Fibroblast of lung (primary cell): Measurements from ENCODE around the gene LGALS8. TPM values are rescaled to one million over a fixed set of nuclear protein-coding genes. Genes with fewer than 3 reads are reported as not detected.
A peak's percentile ranks its signal among the peaks of the same experiment; 100 is the strongest.
"Not testable (repeated sequence)": the region's sequence is repeated elsewhere in the genome, so short reads cannot be mapped to it uniquely, and the experiment has no call there.

ENCODE experiments used
- DNase-seq, 2 donors: peaks; one replicate each; pipeline versions ENCODE4 v3.0.0 to v3.0.0-alpha.2; 2010; ENCODE audit warnings: low read depth in 2 of 2
- H2AFZ ChIP-seq: 2 replicates; pipeline ENCODE4 v1.5.1; 2012; ENCODE audit warnings: low read length, control low read depth, inconsistent platforms
- H3K27ac ChIP-seq: 2 replicates; pipeline ENCODE4 v1.5.1; 2011; ENCODE audit warnings: low read length, control low read depth; ENCODE audit not compliant: insufficient read depth
- H3K27me3 ChIP-seq: 2 replicates; pipeline ENCODE4 v1.5.1; 2011; ENCODE audit warnings: mild to moderate bottlenecking, low read length; ENCODE audit not compliant: control insufficient read depth, insufficient read depth
- H3K36me3 ChIP-seq: 2 replicates; pipeline ENCODE4 v1.5.1; 2011; ENCODE audit warnings: low read length; ENCODE audit not compliant: control insufficient read depth, insufficient read depth
- H3K4me1 ChIP-seq: 2 replicates; pipeline ENCODE4 v1.5.1; 2011; ENCODE audit warnings: low read length; ENCODE audit not compliant: control insufficient read depth, insufficient read depth; ENCODE audit errors: extremely low read depth
- H3K4me2 ChIP-seq: 2 replicates; pipeline ENCODE4 v1.5.1; 2011; ENCODE audit warnings: low read length, control low read depth; ENCODE audit not compliant: insufficient read depth; ENCODE audit errors: extremely low read depth
- H3K4me3 ChIP-seq, 4 experiments: fragments of 200-600 bp in 1 of 4; sonication (generic) in 1 of 4; replicated peaks in 1 of 4; 2 replicates each; pipeline ENCODE4 v1.5.1; 2011 to 2016; ENCODE audit warnings: low read length in 4 of 4, low read depth in 3 of 4, mild to moderate bottlenecking in 3 of 4, control low read depth in 2 of 4, inconsistent platforms in 1 of 4, mixed read lengths in 1 of 4; ENCODE audit not compliant: insufficient read depth in 1 of 4; ENCODE audit errors: control extremely low read depth in 1 of 4
- H3K79me2 ChIP-seq: 2 replicates; pipeline ENCODE4 v1.5.1; 2012; ENCODE audit warnings: mild to moderate bottlenecking, low read length, inconsistent platforms; ENCODE audit not compliant: control insufficient read depth, insufficient read depth
- H3K9ac ChIP-seq: 2 replicates; pipeline ENCODE4 v1.5.1; 2011; ENCODE audit warnings: mild to moderate bottlenecking, low read length, control low read depth; ENCODE audit not compliant: insufficient read depth
- H3K9me3 ChIP-seq: 2 replicates; pipeline ENCODE4 v1.5.1; 2012; ENCODE audit warnings: low read depth, low read length; ENCODE audit not compliant: control insufficient read depth, insufficient read depth
- H4K20me1 ChIP-seq: 2 replicates; pipeline ENCODE4 v1.5.1; 2011; ENCODE audit warnings: low read length; ENCODE audit not compliant: control insufficient read depth, insufficient read depth; ENCODE audit errors: extremely low read depth
- CTCF ChIP-seq, 2 donors: IDR thresholded peaks in 1 of 2; conservative IDR thresholded peaks in 1 of 2; 1 replicate in 1 of 2; 2 replicates in 1 of 2; pipeline ENCODE4 v1.5.1; 2011 to 2012; ENCODE audit warnings: low read length in 2 of 2, control low read depth in 1 of 2, inconsistent platforms in 1 of 2, low read depth in 1 of 2, mild to moderate bottlenecking in 1 of 2
- EZH2 ChIP-seq: IDR thresholded peaks from 2 replicates; pipeline ENCODE4 v1.5.1; 2012; ENCODE audit warnings: low read length, control low read depth, mild to moderate bottlenecking; ENCODE audit errors: missing control alignments
- polyA plus RNA-seq, 2 donors: library from polyadenylated mRNA; depleted of rRNA in 1 of 2; stranded (reverse) in 1 of 2; unstranded in 1 of 2; fragments of >200 nt; gene quantifications; 2 replicates each; pipeline ENCODE4 v1.2.1, GENCODE V29; 2011 to 2012; ENCODE audit warnings: missing spikeins in 1 of 2
- total RNA-seq: library from RNA; depleted of rRNA; stranded (reverse); fragments of >200 nt; gene quantifications from 2 replicates; pipeline ENCODE4 v1.2.1, GENCODE V29; 2014

LGALS8 gene
- total and polyA plus RNA-seq, 2 donors (not counting 1 experiment from before 2014, with no cell fraction given): 53.1 to 64.2 TPM

GRCh38 chr1:236575523-236575922 is 51.7 kb downstream of the LGALS8 start:
- no peak overlapping the region for H3K4me3 ChIP-seq
- H2AFZ ChIP-seq: no peak overlapping the region
- H3K9ac ChIP-seq: no peak overlapping the region
- H3K9me3 ChIP-seq: no peaks in the 10 kb centered on the region
- H3K27ac ChIP-seq: no peak overlapping the region
- H3K36me3 ChIP-seq: peaks cover 5% of the 10 kb centered on the region
- no peaks in the 10 kb centered on the region for H4K20me1 ChIP-seq
- DNase-seq: peak in 1 of 2 donors; percentile 37
- no peaks in the 10 kb centered on the region for H3K4me1 ChIP-seq
- H3K27me3 ChIP-seq: no peaks in the 10 kb centered on the region
- H3K4me2 ChIP-seq: no peak overlapping the region
- no peaks in the 10 kb centered on the region for H3K79me2 ChIP-seq
- TF ChIP-seq EZH2 (no peak), CTCF (conservative IDR thresholded peaks at IDR 0.05 in 1 of 2, IDR thresholded peaks at IDR 0.05 in 1 of 2; ENCODE audit: low read depth in 1 of 2, low read length in 2 of 2) (no peak)

DNA sequence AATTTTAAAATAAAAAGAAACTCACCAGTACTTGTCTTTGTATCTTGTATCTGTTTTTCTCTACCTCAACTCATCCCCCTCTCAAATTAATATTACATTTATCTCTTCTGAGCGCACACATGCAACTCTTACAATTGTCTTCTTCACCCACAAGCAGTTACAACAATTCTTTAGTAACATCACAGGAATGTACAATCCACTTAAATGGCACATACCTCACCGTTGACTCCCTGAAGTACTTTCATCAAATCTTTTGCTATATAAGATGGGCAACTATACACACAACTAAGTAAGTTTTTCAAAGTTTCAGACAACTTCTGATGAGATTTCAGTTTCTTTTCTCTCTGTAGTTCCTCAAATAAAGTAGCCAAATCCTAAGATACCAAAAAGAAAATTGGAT is 52.2 kb downstream of the LGALS8 start:
- no peaks in the 10 kb centered on the region for H3K4me1 ChIP-seq
- H3K79me2 ChIP-seq: no peaks in the 10 kb centered on the region
- no peak overlapping the region for H3K4me3 ChIP-seq
- H3K36me3 ChIP-seq: peaks cover 3% of the 10 kb centered on the region
- H3K27ac ChIP-seq: no peak overlapping the region
- DNase-seq: peak in 1 of 2 donors; percentile 74
- no peak for TF ChIP-seq EZH2
- no peak for TF ChIP-seq CTCF (conservative IDR thresholded peaks at IDR 0.05 in 1 of 2, IDR thresholded peaks at IDR 0.05 in 1 of 2; ENCODE audit: low read depth in 1 of 2, low read length in 2 of 2)
- no peaks in the 10 kb centered on the region for H3K27me3 ChIP-seq
- no peaks in the 10 kb centered on the region for H3K9me3 ChIP-seq
- no peak overlapping the region for H3K4me2 ChIP-seq
- H3K9ac ChIP-seq: no peak overlapping the region
- no peaks in the 10 kb centered on the region for H4K20me1 ChIP-seq
- H2AFZ ChIP-seq: no peak overlapping the region

- not testable (repeated sequence) for H3K36me3 ChIP-seq
These were observed 53.3 kb downstream of the LGALS8 start for GRCh38 chr1:236577041-236577440.

More at GRCh38 chr1:236577041-236577440, 53.3 kb downstream of the LGALS8 start:
- not testable (repeated sequence) for H3K27me3 ChIP-seq, H3K27ac ChIP-seq, H3K4me3 ChIP-seq, H3K4me2 ChIP-seq, H4K20me1 ChIP-seq, DNase-seq, H2AFZ ChIP-seq, H3K79me2 ChIP-seq, H3K9ac ChIP-seq, H3K9me3 ChIP-seq, H3K4me1 ChIP-seq
